Stimulated activated CD8-positive, alpha-beta memory T cell treated with anti-CD3 and anti-CD28 coated beads, Interleukin-12 subunit alpha, Interleukin-12 subunit beta, amount 100 ng/mL, for 1 hour (primary cell): ENCODE data around the gene ARL8B.

Experiments
- DNase-seq: peaks from one replicate; pipeline ENCODE4 v3.0.0-alpha.2; 2020; ENCODE audit warnings: low read depth

ARL8B gene

DNA sequence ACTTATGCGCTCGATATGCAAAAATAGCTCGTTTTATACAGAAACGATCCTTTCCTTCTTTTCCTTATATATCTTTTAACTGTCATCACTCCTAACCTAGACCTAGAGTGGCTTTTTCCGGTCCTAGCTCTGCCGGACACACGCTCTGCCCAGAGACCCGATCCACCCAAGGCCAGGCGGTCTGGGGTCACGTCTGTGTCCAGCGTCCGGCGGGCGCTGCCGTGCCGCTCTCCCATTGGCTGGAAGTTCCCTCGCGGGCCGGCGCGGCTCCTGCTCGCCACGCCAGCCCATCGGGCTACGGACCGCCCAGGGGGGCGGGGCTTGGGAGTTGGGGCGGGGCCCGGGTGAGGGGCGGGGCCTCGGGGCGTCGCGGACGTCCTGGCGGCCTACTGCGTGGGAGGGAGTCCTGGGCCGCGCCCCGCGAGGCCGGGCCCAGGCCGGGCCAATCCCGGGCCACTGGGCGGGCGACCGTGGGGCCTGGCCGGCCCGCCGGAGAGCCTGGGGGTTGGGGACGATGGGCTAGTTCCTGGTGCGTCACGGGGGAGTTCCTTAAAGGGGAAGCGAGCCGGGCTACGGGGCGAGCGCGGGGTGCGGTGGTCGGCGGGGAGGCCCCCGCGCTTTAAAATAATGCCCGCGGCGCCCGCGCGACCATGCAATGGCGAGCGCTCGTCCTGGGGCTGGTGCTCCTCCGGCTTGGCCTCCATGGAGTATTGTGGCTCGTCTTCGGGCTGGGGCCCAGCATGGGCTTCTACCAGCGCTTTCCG lies 65.2 kb downstream of the ARL8B start, which contains the start of gene EDEM1:
EDEM1 (plus strand) TSS at position 552 of the 764 bp plus-strand sequence; CDS start at position 651, 99 bp downstream.
- DNase-seq = peak; percentile 87

DNA sequence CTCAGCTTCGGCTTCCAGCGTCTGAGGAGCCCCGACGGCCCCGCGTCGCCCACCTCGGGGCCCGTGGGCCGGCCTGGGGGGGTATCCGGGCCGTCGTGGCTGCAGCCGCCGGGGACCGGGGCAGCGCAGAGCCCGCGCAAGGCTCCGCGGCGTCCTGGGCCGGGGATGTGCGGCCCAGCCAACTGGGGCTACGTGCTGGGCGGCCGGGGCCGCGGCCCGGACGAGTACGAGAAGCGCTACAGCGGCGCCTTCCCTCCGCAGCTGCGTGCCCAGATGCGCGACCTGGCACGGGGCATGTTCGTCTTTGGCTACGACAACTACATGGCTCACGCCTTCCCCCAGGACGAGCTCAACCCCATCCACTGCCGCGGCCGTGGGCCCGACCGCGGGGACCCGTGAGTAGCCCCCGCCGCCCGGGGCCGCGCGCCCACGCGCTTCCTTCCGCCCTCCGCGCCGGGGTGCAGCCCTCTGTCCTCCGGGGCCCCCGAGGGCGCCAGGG lies 65.9 kb downstream of the ARL8B start:
- peak; percentile 26 for DNase-seq

DNA sequence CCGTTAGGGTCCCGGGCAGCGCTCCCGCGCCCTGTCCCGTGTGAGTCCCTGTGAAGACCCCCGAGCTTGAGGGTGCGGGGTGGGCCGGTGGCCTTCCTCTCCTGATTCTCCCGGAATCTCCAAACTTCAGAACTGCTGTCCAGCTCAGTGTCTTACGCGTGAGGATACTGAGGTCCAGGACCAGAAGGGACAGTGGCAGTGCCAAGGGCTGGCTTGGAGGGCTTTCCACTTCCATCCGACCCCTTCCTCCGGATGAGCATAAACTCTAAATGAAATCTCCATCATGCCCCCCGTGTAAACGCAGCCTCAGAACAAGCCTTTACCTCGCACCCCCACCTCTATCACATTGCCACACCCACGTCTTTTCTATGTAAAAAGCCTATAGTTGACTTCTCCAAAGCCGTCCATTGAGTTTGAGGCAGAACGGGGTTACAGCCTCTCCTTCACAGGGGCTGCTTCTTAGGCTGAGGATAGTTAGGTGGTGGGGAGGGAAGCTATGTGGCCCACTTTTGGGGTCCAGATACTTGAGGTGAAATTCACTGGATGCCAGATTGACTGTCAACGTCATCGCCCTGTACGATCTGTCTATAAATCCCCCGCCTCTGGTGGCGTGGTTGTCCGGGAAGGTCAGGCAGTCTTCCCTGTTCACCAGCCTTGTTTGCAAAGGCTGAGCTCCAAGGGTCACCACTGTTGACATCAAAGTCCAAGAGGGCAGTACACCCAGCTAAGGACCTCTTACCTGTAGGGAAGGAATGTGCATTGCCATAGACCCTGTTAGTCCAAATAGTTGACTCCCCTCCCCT lies 66.5 kb downstream of the ARL8B start:
- no peak for DNase-seq

DNA sequence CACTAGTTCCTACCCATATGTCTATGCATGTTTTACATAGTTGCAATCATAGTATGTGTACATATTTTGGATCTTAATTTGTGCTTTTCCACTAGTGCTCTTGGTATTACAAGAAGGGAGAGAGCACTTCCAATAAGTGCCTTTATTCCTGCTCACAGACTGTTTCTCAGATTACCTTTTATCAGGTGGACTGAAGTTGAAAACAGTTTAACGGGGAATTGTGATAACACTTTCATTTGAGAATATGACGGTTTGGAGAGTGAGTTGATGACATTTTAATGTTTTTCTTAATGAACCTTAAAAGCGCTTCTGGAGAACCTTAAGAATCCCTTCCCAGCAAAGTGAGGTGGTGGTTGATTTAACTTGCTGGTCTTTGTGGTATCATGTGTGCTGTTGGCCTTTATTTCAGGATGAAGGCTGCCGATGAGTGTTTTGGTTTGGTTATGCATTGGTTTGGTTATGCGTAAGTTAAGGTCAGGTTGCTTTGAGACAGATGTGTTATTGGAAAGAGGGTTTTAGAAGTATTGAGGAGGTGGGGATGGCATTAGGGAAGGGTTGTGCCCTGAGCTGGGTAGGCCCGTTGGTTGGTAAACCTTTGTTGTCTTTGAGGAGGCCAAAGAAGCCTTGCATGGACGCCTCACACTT lies 68.2 kb downstream of the ARL8B start:
- no peak for DNase-seq

DNA sequence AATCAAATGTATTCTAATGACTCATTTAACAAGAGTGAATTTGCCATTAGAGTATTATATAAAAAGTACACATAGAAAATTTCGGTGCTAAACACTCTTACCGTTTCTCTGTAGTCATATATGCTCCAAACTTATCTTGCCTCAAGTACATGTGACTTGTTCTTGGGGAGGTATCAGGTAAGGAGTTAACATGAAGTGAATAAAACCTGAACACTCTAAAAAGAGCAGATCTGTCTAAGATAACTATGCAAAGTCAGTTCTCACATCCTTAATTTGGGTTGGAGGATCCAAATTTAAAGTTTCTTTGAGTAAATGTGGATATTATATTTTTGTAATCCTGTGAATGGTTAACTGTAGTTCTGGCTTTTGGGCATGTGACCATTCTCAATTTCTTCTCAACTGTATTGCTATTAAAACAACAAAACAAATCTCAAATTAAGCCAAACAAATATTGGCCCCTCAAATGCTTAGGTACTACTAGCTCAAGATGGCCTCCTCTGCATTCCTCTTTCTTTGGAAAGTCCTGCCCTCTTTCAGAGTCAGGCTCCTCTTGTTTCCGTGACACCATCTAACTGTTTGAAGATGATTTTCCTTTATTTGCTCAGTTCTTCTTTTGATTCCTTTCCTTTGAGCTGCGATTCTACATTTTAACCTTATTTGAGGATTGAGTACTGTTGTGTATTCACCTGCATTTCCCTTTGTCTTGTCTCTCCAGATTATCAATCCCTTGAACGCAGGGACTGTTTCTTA lies 69.6 kb downstream of the ARL8B start:
- DNase-seq = no peak

DNA sequence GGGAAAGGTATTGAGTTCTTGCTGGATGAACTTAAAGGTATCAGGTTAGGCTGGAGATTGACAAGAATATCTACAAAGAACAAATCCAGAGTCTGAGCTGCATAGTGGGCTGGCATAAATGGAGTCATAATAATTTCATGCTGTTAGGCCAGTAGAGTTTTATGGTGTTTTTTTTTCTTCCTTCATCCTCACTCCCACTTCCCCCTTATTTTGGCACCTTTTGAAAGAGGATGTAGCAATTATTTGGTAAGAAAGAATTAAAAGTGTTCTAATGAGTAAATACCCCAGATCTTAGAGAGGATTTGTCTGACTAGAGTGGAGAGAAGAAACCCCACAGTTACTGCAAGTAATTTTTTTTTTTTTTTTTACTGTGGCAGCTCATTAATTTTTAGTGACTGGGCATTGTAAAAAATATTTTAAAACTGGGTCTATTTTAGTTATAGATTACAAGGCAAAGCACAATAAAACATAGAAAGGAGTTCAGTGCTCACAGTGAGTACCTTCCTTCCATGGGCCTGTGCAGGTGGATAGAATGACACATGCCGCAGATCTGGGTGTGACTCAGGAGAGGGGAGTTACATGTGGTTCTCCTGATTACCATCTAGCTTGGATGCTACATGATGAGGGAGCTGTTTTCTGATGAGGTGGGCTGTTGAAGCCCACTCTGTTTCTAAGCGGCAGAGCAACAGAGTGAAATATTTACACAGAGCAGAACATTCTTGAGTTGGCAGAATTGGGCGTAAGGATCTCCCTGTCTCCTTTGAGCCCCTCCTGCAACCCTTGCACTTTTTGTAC lies 70.7 kb downstream of the ARL8B start:
- no peak for DNase-seq

DNA sequence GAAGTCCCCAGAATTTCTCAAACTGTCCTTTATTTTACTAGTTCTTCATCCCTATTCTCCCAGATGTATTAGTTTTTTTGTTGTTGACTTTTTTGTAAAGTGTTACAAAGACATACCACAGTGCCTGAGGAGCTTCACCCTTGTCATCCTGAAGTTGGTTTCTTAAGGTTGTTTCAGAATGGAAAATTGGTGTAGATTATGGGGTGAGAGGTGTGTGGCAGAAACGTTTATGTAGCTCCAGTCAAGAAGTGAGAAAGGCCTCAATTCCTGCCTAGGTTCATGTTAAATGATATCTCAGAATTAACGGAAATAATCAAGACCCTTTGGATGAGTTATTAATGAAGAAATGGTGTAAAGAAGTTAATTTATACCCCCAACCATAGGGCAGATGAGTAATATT lies 72.2 kb downstream of the ARL8B start:
- DNase-seq = no peak

DNA sequence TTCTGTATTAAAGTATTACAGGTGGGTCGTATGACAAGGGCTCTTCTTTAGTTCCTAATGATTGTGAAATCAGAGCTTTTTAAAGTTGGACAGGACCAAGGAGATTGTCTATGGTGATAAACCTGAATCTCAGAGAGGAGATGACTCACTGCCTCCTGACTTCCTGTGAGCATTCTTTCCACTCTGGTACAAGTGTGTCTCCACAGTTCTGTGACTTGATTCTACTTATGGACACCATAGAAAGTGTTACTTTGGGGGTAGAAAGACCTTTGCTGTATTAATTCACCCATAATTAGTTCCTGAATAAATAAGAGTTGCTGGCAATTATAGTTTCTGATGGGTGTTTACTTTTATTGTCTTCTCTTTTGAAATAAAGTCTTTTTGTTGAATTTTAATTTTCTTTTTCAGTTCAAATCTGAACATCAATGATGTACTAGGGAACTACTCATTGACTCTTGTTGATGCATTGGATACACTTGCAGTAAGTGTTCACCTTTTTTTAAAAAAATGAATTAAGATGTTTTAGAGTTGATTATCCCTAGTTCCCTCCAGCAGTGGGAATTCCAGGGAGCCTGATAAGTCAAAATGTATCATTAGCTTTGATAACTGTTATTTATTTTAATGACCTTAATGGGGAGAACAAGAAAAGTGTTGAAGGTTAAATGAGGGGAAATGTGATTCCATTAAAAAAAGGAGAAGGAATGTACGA lies 72.9 kb downstream of the ARL8B start:
- peak; percentile 47 for DNase-seq

DNA sequence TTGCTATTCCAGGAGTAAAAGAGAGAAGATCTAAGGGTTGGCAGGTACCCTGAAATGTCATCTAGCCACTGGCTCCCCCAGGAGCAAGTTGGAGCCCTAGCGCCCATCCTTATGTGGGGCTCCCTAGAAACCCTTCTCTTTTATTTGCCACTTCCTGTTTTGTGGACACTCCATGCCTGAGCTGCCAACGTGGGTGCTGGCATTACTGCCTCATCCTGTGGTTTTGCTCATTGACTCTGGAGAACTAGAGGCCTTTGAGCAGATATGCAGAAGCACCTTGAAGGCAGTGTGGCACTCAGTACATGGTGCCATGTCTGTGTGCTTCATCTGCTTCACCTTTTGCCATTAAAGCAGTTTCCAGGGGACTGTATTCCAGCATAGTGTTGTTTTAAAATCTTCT lies 73.5 kb downstream of the ARL8B start:
- no peak for DNase-seq

DNA sequence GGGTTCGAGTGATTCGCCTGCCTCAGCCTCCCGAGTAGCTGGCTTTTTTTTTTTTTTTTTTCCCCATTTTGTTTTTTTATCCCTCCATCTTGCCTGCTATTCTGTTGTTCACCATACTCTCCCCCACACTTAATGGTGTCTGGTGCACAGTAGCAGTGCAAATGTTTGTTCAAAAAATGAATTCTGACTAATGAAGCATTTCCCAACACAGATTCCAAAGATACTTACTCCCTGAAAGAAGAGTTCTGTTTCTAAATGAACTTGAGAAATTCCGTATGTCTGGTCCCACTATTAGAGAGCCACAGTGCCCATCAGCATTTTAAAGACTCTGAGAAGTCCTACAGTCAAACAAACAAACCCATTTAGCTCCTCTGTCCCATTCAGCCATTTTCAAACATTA lies 74.9 kb downstream of the ARL8B start:
- no peak for DNase-seq

DNA sequence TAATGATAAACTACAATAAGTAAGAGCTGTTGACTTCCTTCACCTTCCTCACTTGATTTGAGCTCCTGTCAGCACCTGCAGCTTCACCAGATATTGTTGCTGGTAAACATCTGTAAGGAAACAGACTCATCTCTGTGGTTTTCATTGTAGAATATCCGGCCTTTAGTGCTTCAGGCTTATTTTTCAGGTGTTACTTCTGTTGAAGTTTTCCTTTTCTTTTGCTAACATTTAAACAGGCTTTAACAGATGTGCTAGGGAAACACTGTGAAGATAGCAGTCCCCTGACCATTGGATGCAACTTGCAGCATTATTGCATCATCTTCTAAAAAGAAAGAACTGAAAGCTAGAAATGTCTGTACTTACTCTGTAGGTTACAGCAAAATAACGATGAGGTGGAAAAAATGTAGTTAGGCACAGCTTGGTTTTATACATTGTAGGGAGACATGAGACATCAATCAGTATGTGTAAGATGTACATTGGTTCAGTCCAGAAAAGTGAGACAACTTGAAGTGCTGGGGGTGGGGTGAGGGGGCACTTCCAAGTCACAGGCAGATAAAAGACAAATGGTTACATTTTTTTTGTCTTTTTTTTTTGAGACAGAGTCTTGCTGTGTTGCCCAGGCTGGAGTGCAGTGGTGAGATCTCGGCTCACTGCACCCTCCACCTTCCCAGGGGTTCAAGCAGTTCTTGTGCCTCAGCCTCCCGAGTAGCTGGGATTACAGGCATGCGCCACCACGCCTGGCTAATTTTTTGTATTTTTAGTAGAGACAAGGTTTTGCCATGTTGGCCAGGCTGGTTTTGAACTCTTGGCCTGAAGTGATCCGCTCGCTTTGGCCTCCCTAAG lies 75.6 kb downstream of the ARL8B start:
- no peak for DNase-seq

DNA sequence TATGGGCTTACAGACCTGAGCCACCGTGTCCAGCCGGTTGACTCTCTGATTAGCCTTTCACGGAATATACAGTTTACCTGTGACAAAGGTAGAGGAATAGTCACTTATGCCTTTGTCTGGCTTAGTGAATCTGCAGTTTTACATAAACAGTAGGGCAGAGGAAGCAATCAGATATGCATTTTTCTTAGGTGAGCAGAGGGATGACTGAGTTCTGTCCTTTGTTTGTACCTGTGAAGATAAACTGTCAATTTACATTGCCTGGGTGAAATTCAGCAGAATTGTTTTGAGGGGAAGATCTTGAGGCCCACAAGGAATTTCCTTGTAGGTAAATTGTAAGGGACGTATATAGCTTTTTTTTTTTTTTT lies 76.2 kb downstream of the ARL8B start:
- no peak for DNase-seq

DNA sequence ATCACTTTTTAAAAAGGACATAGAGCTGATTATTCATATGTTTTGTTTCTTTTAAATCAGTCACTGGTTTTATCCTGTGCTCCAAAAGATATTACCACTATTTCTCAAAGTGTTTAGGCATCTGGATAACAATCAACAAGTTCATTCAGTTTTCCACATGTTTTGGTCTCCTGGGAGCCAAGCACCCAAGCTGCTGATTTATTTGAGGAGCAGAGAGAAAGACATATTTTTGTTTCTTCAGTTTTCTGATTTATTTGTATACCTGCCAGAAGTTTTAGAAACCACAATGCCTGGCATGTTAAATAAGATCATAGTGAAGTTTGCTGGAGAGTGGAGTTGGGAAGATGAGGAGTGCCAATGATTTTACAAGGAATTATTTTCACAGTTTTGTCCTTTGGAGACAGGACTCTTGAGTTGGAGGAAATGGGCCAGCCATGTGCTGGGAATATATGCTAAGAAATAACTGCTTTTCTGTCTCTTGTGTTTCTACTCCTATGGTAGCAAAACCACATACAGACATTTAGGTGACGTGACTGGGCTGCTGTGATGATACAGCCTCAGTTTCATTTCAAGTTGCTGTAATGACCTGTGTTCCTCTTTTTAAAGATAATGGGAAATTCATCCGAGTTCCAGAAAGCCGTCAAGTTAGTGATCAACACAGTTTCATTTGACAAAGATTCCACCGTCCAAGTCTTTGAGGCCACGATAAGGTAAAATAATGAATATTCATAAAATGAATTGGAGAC lies 77.1 kb downstream of the ARL8B start:
- DNase-seq = no peak

DNA sequence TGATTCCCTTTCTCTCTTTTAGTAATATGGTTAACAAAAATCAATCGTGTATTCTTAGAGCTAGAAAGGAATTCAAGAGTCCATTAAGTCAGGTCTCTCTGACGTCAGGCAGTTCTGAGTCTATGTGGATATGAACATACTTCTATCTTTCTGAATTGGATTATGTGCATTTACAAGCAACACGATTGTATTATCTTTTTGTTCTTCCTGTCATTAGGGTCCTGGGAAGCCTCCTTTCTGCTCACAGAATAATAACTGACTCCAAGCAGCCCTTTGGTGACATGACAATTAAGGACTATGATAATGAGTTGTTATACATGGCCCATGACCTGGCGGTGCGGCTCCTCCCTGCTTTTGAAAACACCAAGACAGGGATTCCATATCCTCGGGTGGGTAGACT lies 79.4 kb downstream of the ARL8B start:
- no peak for DNase-seq

DNA sequence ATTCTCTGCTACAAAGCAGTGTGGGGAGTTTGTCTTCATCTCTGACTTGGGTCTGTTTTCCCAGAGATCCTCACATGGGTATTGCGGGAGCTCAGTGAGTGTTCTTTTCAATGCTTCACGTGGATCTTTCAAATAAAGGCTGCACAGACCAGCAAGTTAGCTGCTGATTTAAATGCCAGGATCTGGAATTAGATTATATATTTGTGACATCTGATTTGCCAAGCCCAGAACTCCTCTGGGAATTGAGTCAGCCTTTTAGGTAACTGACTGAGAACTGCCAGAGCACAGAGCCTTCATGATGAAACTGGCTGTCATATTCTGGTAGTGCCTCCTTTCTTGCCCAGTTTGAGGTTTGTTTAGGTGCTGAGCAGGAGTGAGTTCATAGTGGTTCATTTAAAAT lies 80.1 kb downstream of the ARL8B start:
- no peak for DNase-seq

DNA sequence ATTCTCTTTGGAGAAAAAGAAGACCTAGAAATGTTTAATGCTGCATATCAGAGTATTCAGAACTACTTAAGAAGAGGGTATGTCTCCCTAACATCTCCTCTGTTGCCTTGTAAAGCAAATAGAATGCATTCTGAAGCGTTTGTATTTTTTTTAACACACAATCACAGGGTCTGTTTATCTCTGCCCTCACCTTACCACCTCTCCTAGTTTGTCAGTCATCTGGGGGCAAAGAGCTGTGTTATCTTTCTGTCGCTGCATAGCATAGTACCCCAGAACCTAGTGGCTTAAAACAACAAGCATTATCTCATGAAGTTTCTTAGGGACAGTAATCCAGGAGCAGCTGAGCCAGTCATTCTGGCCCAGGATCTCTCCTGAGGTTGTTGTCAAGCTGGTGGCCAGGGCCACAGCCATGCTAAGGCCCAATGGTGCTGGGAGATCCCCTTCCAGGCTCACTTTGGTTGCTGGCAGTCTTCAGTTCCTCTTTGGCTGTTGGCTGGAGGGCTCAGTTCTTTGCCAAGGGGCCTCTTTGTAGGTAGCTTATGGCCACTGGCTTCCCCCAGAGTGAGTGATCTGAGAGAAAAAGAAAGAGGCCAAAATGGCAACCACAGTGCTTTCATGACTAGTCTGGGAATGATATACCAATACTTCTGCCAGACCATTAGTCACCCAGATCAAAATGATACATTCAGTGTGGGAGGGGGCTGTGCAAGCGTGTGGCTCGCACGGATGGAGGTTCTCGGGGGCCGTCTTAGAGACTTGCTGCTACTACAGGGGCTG lies 83.3 kb downstream of the ARL8B start:
- no peak for DNase-seq

DNA sequence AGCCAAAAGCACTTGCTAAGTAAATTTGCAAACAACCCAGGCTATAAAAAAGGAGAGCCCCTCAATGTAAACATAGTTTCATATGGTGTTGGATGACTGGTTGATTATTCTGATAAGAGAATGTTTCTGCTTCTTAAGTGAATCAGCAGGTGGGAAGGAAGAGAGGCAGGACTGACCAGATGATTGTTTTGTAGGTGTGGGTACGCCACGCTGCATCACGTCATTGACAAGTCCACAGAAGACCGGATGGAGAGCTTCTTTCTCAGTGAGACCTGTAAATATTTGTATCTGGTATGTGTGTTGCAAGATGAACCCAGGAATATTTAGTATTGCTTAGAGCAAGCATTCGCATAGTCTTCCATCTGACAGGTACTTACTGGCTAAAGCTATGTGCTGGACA lies 88.8 kb downstream of the ARL8B start:
- no peak for DNase-seq
